ENCODE measurements around the gene SLC7A5.
"Not testable (repeated sequence)": the region's sequence is repeated elsewhere in the genome, so short reads cannot be mapped to it uniquely, and the experiment has no call there.

The SLC7A5 gene

GRCh38 chr16:87818533-87819161 lies 50.7 kb downstream of the SLC7A5 start:
- Histone ChIP-seq H2AFZ (ENCODE audit: low read depth) (no peak overlapping the region), H3K4me3 (IDR thresholded peaks at IDR 0.05; ENCODE audit: insufficient read depth, low read depth, low read length) (no peak overlapping the region), H4K20me1 (ENCODE audit: insufficient read depth) (no peaks in the 10 kb centered on the region), H3K9ac (no peak overlapping the region), H3K4me2 (no peak overlapping the region), H3K4me1 (ENCODE audit: low read depth, poor library complexity, severe bottlenecking) (no peaks in the 10 kb centered on the region), H3K27me3 (ENCODE audit: insufficient read depth, low read depth) (peaks cover 49% of the 10 kb centered on the region; the same call in 1 of the 2 replicates), H3K36me3 (ENCODE audit: insufficient read depth) (no peaks in the 10 kb centered on the region), H3K27ac (no peak overlapping the region), H3K79me2 (ENCODE audit: insufficient read depth, low read depth) (no peaks in the 10 kb centered on the region)
- no peak for TF ChIP-seq CTCF (conservative IDR thresholded peaks at IDR 0.05; ENCODE audit: low read depth, low read length)

DNA sequence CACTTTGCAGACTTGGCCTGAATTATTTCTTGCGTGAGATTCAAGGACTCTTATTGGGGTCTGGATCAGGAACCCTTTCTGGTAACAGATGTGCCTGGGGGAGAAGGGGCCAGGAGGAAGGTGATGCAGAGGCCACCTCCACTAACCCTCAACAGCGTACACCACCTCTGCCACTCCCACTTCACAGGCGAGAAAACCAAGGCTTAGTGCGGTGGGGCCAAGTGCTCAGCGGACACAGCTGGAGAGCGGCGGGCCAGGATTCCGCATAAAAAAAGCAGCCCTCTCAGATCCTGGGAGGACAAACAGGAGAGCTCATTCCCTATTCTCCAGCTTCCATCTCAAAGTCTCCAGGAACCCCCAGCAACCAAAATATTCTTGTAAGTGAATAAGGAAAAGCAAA lies 51.4 kb downstream of the SLC7A5 start:
- H3K79me2 ChIP-seq (ENCODE audit: insufficient read depth, low read depth) = no peaks in the 10 kb centered on the region
- H2AFZ ChIP-seq (ENCODE audit: low read depth) = no peak overlapping the region
- H4K20me1 ChIP-seq (ENCODE audit: insufficient read depth) = no peaks in the 10 kb centered on the region
- no peaks in the 10 kb centered on the region for H3K36me3 ChIP-seq (ENCODE audit: insufficient read depth)
- peaks cover 49% of the 10 kb centered on the region; the same call in 1 of the 2 replicates for H3K27me3 ChIP-seq (ENCODE audit: insufficient read depth, low read depth)
- H3K4me2 ChIP-seq = no peak overlapping the region
- H3K4me1 ChIP-seq (ENCODE audit: low read depth, poor library complexity, severe bottlenecking) = no peaks in the 10 kb centered on the region
- no peak overlapping the region for H3K4me3 ChIP-seq (IDR thresholded peaks at IDR 0.05; ENCODE audit: insufficient read depth, low read depth, low read length)
- no peak overlapping the region for H3K9ac ChIP-seq
- TF ChIP-seq CTCF (conservative IDR thresholded peaks at IDR 0.05; ENCODE audit: low read depth, low read length) = no peak
- no peak overlapping the region for H3K27ac ChIP-seq

GRCh38 chr16:87817370-87817769 lies 51.9 kb downstream of the SLC7A5 start:
- not testable (repeated sequence) for H3K4me3 ChIP-seq (IDR thresholded peaks at IDR 0.05; ENCODE audit: insufficient read depth, low read depth, low read length); H3K36me3 ChIP-seq (ENCODE audit: insufficient read depth); H3K27ac ChIP-seq; H2AFZ ChIP-seq (ENCODE audit: low read depth); H3K4me1 ChIP-seq (ENCODE audit: low read depth, poor library complexity, severe bottlenecking); H4K20me1 ChIP-seq (ENCODE audit: insufficient read depth); H3K79me2 ChIP-seq (ENCODE audit: insufficient read depth, low read depth); H3K4me2 ChIP-seq; H3K9ac ChIP-seq
- peaks cover 50% of the 10 kb centered on the region; the same call in 1 of the 2 replicates for H3K27me3 ChIP-seq (ENCODE audit: insufficient read depth, low read depth)

DNA sequence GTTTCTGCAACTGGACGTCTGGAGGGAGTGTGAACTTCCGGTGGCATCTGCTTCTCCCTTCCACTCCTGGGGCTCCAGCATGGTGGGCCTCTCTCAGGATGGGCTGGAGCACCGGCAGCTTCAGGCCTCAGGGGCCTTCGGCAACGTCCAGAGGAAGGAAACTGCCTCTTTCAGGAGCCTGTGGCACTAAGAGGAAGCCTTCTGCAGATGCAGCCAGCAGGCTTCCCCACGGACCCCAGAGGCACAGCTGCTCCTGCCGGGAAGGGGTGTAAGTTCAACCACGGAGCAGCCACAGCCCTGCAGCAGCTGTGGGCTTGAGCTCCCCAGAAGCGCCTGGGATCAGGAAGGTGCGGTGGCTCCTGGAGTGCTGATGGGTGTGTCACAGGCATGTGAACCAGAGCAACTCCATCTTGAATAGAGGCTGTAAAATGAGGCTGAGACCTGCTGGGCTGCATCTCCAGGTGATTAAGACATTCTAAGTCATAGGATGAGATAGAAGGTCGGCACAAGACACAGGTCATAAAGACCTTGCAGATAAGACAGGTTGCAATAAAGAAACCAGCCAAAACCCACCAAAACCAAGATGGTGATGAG lies 52.7 kb downstream of the SLC7A5 start:
- no peak overlapping the region for H3K27ac ChIP-seq
- H2AFZ ChIP-seq (ENCODE audit: low read depth) = no peak overlapping the region
- no peak for TF ChIP-seq CTCF (conservative IDR thresholded peaks at IDR 0.05; ENCODE audit: low read depth, low read length)
- no peak overlapping the region for H3K9ac ChIP-seq
- no peaks in the 10 kb centered on the region for H4K20me1 ChIP-seq (ENCODE audit: insufficient read depth)
- H3K4me3 ChIP-seq (IDR thresholded peaks at IDR 0.05; ENCODE audit: insufficient read depth, low read depth, low read length) = no peak overlapping the region
- no peaks in the 10 kb centered on the region for H3K4me1 ChIP-seq (ENCODE audit: low read depth, poor library complexity, severe bottlenecking)
- no peak overlapping the region for H3K4me2 ChIP-seq
- no peaks in the 10 kb centered on the region for H3K79me2 ChIP-seq (ENCODE audit: insufficient read depth, low read depth)
- H3K27me3 ChIP-seq (ENCODE audit: insufficient read depth, low read depth) = peaks cover 47% of the 10 kb centered on the region; the same call in 1 of the 2 replicates
- no peaks in the 10 kb centered on the region for H3K36me3 ChIP-seq (ENCODE audit: insufficient read depth)

DNA sequence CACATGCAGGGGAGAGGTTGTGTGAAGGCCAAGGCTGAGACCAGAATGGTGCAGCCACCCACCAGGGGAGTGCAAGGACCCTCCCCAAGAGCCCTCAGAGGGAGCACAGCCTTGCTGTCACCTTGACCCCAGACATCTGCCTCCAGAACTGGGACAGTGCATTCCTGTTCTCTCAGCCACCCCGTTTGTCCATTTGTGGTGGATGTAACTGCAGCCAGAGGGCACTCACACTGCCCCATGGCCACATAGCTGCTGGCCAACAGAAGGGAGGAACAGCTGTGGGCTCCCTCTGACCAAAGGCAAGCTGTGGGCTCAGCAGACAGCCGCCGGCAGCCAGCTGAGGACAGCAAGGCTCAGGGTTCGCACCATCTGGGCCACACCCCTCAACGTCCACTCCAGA lies 53.7 kb downstream of the SLC7A5 start:
- Histone ChIP-seq H3K79me2 (ENCODE audit: insufficient read depth, low read depth) (no peaks in the 10 kb centered on the region), H3K9ac (no peak overlapping the region), H3K4me3 (IDR thresholded peaks at IDR 0.05; ENCODE audit: insufficient read depth, low read depth, low read length) (no peak overlapping the region), H3K36me3 (ENCODE audit: insufficient read depth) (no peaks in the 10 kb centered on the region), H4K20me1 (ENCODE audit: insufficient read depth) (no peaks in the 10 kb centered on the region), H2AFZ (ENCODE audit: low read depth) (no peak overlapping the region), H3K4me2 (no peak overlapping the region), H3K4me1 (ENCODE audit: low read depth, poor library complexity, severe bottlenecking) (no peaks in the 10 kb centered on the region), H3K27me3 (ENCODE audit: insufficient read depth, low read depth) (peaks cover 45% of the 10 kb centered on the region; the same call in 1 of the 2 replicates), H3K27ac (no peak overlapping the region)
- no peak for TF ChIP-seq CTCF (conservative IDR thresholded peaks at IDR 0.05; ENCODE audit: low read depth, low read length)

Data from KMS-11 (cell line).